HCT116 (cell line): ENCODE measurements around the gene PCSK2. TPM values are rescaled to one million over a fixed set of nuclear protein-coding genes. Genes with fewer than 3 reads are reported as not detected.

Source experiments
- ATAC-seq: fragments of 200-7000 bp; cut with Tn5 transposase; 2 replicates; pipeline ENCODE4 v1.9.1; 2020; ENCODE audit warnings: mild to moderate bottlenecking, moderate library complexity
- BruUV-seq: library from RNA; stranded (reverse); fragments of 400-500 nt; replicated peaks from 2 replicates; lab custom pipeline; 2021; lab: Mats Ljungman, UMichigan
- CTCF ChIA-PET: fragments of 300-600 bp; sonication (Branson Sonifier 250); formaldehyde crosslinking; loops from one replicate; lab custom pipeline; 2021; ENCODE audit warnings: antibody characterized with exemption; lab: Charles Lee
- POLR2A ChIA-PET: fragments of 300-600, 350-600 bp; sonication (Branson Sonifier 250); formaldehyde crosslinking; loops from one replicate; lab custom pipeline; 2021; ENCODE audit warnings: antibody characterized with exemption; lab: Charles Lee
- RAD21 ChIA-PET, 2 experiments: fragments of 300-600 bp; sonication (Branson Sonifier 250); formaldehyde crosslinking; loops; one replicate each; lab custom pipeline; 2023; ENCODE audit warnings: low total read pairs in 2 of 2; ENCODE audit not compliant: uncharacterized antibody in 2 of 2, unreplicated experiment in 2 of 2, low non-redundant PET in 1 of 2; lab: Charles Lee
- DNase-seq: peaks from one replicate; pipeline ENCODE4 v3.0.0-alpha.2; 2010; ENCODE audit warnings: low read depth, low spot score
- H2AFZ ChIP-seq: fragments of 200-600 bp; shearing (Covaris generic), sonication (generic); 2 replicates; pipeline ENCODE4 v1.6.1; 2017; ENCODE audit warnings: low read depth, mixed run types, mixed read lengths, antibody characterized with exemption, low read length; ENCODE audit not compliant: poor library complexity, severe bottlenecking
- H3K27ac ChIP-seq: 2 replicates; pipeline ENCODE4 v1.5.1; 2012; ENCODE audit warnings: low read depth, low read length
- H3K27me3 ChIP-seq: fragments of 200-600 bp; sonication (generic); 2 replicates; pipeline ENCODE4 v1.6.1; 2016; ENCODE audit warnings: mixed run types, low read length, mixed read lengths; ENCODE audit not compliant: insufficient read depth
- H3K36me3 ChIP-seq, 2 experiments: fragments of 200-500 bp in 1 of 2; fragments of 200-600 bp in 1 of 2; sonication (Bioruptor generic) in 1 of 2; sonication (generic) in 1 of 2; 2 replicates each; pipeline versions ENCODE4 v1.5.1 to v1.6.1; 2014 to 2016; ENCODE audit warnings: low read length in 2 of 2, inconsistent platforms in 1 of 2, mixed read lengths in 1 of 2, mixed run types in 1 of 2; ENCODE audit not compliant: insufficient read depth in 2 of 2, control insufficient read depth in 1 of 2
- H3K4me1 ChIP-seq, 2 experiments: fragments of 200-600 bp in 1 of 2; sonication (generic) in 1 of 2; 2 replicates each; pipeline versions ENCODE4 v1.5.1 to v1.6.1; 2012 to 2017; ENCODE audit warnings: low read length in 2 of 2, inconsistent platforms in 1 of 2, mild to moderate bottlenecking in 1 of 2, mixed read lengths in 1 of 2, mixed run types in 1 of 2, moderate library complexity in 1 of 2; ENCODE audit not compliant: insufficient read depth in 2 of 2, control insufficient read depth in 1 of 2
- H3K4me2 ChIP-seq: fragments of 200-600 bp; sonication (generic); 2 replicates; pipeline ENCODE4 v1.6.1; 2017; ENCODE audit warnings: mixed run types, low read length, mixed read lengths
- H3K4me3 ChIP-seq, 2 experiments: fragments of 200-600 bp in 1 of 2; sonication (generic) in 1 of 2; replicated peaks in 1 of 2; 2 replicates each; pipeline ENCODE4 v1.5.1; 2011 to 2016; ENCODE audit warnings: low read length in 2 of 2, control low read depth in 1 of 2, low read depth in 1 of 2, mild to moderate bottlenecking in 1 of 2, mixed read lengths in 1 of 2, mixed run types in 1 of 2
- H3K79me2 ChIP-seq: fragments of 200-600 bp; sonication (generic); 2 replicates; pipeline ENCODE4 v1.6.1; 2017; ENCODE audit warnings: mild to moderate bottlenecking, mixed run types, low read length, moderate library complexity, mixed read lengths; ENCODE audit not compliant: insufficient read depth
- H3K9ac ChIP-seq: fragments of 200-600 bp; sonication (generic); 2 replicates; pipeline ENCODE4 v1.6.1; 2016; ENCODE audit warnings: low read length, mixed read lengths
- H3K9me2 ChIP-seq: fragments of 200-600 bp; sonication (generic), shearing (Covaris generic); 2 replicates; pipeline ENCODE4 v1.6.1; 2017; ENCODE audit warnings: mixed run types, mild to moderate bottlenecking, moderate library complexity; ENCODE audit not compliant: insufficient read depth
- H3K9me3 ChIP-seq, 2 experiments: fragments of 200-500 bp in 1 of 2; fragments of 200-600 bp in 1 of 2; sonication (Bioruptor generic) in 1 of 2; sonication (generic) in 1 of 2; 2 replicates each; pipeline ENCODE4 v1.6.1; 2014 to 2017; ENCODE audit warnings: low read length in 2 of 2, mixed read lengths in 2 of 2, inconsistent platforms in 1 of 2, low read depth in 1 of 2, mild to moderate bottlenecking in 1 of 2, mixed run types in 1 of 2, moderate library complexity in 1 of 2; ENCODE audit not compliant: control insufficient read depth in 1 of 2, insufficient read depth in 1 of 2
- H4K20me1 ChIP-seq: fragments of 200-600 bp; sonication (generic), shearing (Covaris generic); 2 replicates; pipeline ENCODE4 v1.6.1; 2017; ENCODE audit warnings: mixed run types, mild to moderate bottlenecking, moderate library complexity; ENCODE audit not compliant: insufficient read depth
- EGR1 ChIP-seq: IDR thresholded peaks from 2 replicates; pipeline ENCODE4 v1.6.1; 2012; ENCODE audit warnings: low read depth
- ELF1 ChIP-seq: IDR thresholded peaks from 2 replicates; pipeline ENCODE4 v1.6.1; 2012; ENCODE audit warnings: low read depth, borderline replicate concordance
- FOSL1 ChIP-seq: IDR thresholded peaks from 2 replicates; pipeline ENCODE4 v1.6.1; 2012; ENCODE audit warnings: low read depth
- JUND ChIP-seq: IDR thresholded peaks from 2 replicates; pipeline ENCODE4 v1.6.1; 2012
- SIN3A ChIP-seq: IDR thresholded peaks from 2 replicates; pipeline ENCODE4 v1.6.1; 2012; ENCODE audit warnings: low read depth
- SRF ChIP-seq: IDR thresholded peaks from 2 replicates; pipeline ENCODE4 v1.6.1; 2012; ENCODE audit warnings: low read depth
- ZFX ChIP-seq: fragments of 450-650 bp; IDR thresholded peaks from 2 replicates; pipeline ENCODE4 v1.6.1; 2017
- ZNF274 ChIP-seq: fragments of 200-500 bp; sonication (Bioruptor generic); IDR thresholded peaks from 2 replicates; pipeline ENCODE4 v1.6.1; 2014; ENCODE audit warnings: mild to moderate bottlenecking, low read depth, low read length, inconsistent platforms
- intact Hi-C: fragments of 100-400 bp; cut with micrococcal nuclease; formaldehyde crosslinking; loops from 2 replicates; pipeline ENCODE4 v1.10.0; 2022
- total RNA-seq: library from RNA; stranded (reverse); gene quantifications from one replicate; pipeline ENCODE4 v1.2.1, GENCODE V29; 2021; ENCODE audit not compliant: unreplicated experiment
- TF ChIP-seq, protein P1 (sequence below): IDR thresholded peaks from 2 replicates; pipeline ENCODE4 v1.6.1; 2011; ENCODE audit warnings: mild to moderate bottlenecking, low read length, moderate library complexity; ENCODE audit not compliant: insufficient replicate concordance; ENCODE audit errors: extremely low read depth
- TF ChIP-seq, protein P2 (sequence below): IDR thresholded peaks from 2 replicates; pipeline ENCODE4 v1.6.1; 2012

PCSK2 gene
- total RNA-seq, 1 experiment from 2014 or later: not detected

DNA sequence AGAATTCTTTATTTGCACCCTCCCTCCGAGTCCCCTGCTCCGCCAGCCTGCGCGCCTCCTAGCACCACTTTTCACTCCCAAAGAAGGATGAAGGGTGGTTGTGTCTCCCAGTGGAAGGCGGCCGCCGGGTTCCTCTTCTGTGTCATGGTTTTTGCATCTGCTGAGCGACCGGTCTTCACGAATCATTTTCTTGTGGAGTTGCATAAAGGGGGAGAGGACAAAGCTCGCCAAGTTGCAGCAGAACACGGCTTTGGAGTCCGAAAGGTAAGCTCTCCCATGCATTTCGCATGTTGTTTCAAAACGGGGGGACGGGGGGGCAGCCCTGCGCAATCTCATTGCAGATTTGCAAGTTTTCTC lies 357 bp downstream of the PCSK2 start:
- H3K4me3 ChIP-seq: no peak overlapping the region
- no peak overlapping the region for H3K4me2 ChIP-seq
- H3K9ac ChIP-seq: no peak overlapping the region
- no peak overlapping the region for H3K27ac ChIP-seq
- no peaks in the 10 kb centered on the region for H3K79me2 ChIP-seq
- H4K20me1 ChIP-seq: no peaks in the 10 kb centered on the region
- no peak for ATAC-seq
- RAD21 ChIA-PET: no interaction called here
- H2AFZ ChIP-seq: no peak overlapping the region
- H3K9me3 ChIP-seq: no peaks in the 10 kb centered on the region
- BruUV-seq: no TSS peak
- DNase-seq: no peak
- POLR2A ChIA-PET: no interaction called here
- intact Hi-C loops: no loop called here
- no peaks in the 10 kb centered on the region for H3K36me3 ChIP-seq
- CTCF ChIA-PET: no interaction called here
- H3K9me2 ChIP-seq: no peaks in the 10 kb centered on the region
- H3K27me3 ChIP-seq: peaks cover 21% of the 10 kb centered on the region; the same call in 1 of the 2 replicates
- H3K4me1 ChIP-seq: no peaks in the 10 kb centered on the region
- TF ChIP-seq FOSL1 (no peak), SIN3A (no peak), ELF1 (no peak), SRF (no peak), ZFX (no peak), ZNF274 (no peak), EGR1 (no peak), JUND (no peak)
- TF ChIP-seq, protein P1, sequence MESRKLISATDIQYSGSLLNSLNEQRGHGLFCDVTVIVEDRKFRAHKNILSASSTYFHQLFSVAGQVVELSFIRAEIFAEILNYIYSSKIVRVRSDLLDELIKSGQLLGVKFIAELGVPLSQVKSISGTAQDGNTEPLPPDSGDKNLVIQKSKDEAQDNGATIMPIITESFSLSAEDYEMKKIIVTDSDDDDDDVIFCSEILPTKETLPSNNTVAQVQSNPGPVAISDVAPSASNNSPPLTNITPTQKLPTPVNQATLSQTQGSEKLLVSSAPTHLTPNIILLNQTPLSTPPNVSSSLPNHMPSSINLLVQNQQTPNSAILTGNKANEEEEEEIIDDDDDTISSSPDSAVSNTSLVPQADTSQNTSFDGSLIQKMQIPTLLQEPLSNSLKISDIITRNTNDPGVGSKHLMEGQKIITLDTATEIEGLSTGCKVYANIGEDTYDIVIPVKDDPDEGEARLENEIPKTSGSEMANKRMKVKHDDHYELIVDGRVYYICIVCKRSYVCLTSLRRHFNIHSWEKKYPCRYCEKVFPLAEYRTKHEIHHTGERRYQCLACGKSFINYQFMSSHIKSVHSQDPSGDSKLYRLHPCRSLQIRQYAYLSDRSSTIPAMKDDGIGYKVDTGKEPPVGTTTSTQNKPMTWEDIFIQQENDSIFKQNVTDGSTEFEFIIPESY: no peak
- TF ChIP-seq, protein P2, sequence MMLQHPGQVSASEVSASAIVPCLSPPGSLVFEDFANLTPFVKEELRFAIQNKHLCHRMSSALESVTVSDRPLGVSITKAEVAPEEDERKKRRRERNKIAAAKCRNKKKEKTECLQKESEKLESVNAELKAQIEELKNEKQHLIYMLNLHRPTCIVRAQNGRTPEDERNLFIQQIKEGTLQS: no peak
